HG03460 (cell line): Measurements from ENCODE around the gene TXK.
A peak's percentile ranks its signal among the peaks of the same experiment; 100 is the strongest.

Experiments
- ATAC-seq: cut with Tn5 transposase; IDR thresholded peaks from one replicate; pipeline ENCODE4 v1.9.1; 2021; ENCODE audit not compliant: unreplicated experiment

TXK gene

DNA sequence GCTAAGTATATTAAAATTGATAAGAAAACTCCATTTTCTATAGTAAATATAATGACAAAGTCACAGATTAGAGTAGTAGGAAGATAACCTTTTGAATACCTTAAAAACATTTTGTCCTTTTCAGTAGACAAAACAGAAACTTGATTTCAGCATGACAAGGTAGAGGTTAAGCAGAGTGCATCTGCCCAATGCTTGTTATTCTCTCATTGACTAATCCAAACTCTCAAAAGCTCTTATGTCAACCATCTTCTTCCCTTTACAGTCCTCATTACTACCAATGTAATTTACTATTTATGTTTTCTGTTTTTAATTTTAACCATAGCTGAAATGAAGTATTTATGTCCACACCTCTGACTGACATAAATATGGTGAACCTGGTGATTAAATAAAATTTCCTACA lies 106.4 kb downstream of the TXK start:
- peak; percentile 67 for ATAC-seq

DNA sequence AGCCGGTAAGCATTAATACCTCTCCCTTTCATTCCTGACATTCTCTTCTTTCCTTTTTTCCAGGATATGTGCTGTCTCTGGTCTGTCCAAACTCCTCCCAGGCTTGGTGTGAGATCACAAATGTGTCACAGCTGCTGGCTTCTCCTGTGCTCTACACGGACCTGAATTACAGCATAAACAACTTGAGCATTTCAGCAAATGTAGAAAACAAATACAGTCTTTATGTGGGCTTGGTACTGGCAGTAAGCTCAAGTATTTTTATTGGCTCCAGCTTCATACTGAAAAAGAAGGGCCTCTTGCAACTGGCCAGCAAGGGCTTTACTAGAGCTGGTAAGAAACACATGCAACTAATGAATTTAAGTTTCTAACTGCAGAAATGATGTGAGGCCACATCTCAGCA lies 109.0 kb downstream of the TXK start:
- no peak for ATAC-seq

DNA sequence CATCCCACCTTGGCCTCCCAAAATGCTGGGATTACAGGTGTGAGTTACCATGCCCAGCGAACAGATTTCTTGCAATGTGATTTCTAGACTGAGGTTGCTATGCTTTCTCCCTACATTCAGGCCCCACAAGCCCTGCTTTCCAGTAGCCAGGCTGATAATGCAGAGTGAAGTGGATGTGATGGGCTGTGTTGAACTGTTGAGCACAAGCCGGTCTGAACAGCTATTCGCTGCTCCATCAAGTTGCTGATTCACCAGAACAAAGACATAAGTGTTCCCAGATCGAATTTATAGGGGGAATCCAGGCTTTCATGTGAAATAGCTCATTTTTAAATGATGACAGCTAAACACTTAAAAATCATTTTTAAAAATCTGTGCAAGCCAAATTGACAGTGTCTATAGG lies 109.5 kb downstream of the TXK start:
- no peak for ATAC-seq

DNA sequence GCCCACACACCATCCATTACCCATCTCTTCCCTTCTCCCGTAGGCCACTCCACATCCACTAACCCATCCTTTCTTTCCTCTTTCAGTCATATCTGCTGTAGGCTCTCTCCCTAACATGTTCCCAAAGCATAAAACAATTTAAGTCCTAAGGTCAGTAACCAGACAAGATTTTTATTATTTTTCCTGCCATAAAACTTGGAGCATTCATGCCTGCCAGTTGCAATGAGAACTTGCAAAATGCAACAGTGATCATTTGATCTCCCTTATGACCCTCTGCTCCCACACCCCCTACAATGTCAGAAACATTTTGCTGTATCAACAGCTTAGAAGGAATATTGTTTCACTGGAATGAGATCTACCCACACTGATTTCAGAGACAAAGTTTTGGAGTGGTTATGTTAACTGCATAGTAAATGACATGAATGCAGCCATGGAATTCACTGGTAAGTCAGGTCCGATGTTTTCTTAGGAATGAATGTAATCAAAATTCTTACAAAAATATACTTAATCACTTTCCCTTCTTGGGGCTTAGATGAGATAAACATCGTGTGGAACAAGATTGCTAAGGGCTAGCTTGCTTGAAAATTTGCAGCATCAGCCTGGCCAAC lies 111.8 kb downstream of the TXK start:
- no peak for ATAC-seq

DNA sequence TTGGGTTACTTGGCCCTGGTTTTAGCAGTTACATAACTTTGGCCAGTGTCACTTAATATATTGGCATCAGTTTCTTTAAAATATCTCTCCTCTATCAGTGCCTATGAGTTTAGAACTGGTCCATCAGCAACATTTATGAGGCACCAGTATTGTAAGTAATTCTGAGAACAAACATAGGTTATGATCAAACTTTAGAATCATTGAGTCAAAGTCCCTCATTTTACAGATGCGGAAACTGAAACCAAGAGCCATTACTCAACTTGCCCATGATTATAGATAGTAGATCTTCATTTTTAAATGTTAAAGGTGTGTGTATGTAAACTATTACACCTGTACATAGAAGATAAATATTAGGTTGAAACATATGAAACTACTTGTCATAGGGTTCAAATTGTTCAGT lies 113.0 kb downstream of the TXK start:
- no peak for ATAC-seq

DNA sequence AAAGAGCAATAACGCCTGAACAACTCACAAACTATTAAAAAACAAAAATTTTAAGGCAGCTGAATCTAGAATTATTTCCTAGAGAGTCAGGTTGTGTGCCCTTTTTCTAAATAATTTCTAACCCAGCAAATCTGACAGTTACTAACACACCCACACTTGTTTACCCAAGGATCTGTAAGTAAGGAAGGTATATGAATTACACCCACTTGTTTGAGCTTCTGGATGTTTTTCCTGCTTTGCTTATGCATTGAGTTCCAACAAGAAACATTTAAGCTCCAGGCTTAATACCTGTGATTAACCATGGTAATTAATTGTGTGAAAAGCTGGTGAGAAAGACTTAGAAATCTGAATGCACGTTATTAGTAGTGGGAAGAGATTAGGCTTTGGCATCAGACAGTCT lies 115.9 kb downstream of the TXK start:
- ATAC-seq: no peak

DNA sequence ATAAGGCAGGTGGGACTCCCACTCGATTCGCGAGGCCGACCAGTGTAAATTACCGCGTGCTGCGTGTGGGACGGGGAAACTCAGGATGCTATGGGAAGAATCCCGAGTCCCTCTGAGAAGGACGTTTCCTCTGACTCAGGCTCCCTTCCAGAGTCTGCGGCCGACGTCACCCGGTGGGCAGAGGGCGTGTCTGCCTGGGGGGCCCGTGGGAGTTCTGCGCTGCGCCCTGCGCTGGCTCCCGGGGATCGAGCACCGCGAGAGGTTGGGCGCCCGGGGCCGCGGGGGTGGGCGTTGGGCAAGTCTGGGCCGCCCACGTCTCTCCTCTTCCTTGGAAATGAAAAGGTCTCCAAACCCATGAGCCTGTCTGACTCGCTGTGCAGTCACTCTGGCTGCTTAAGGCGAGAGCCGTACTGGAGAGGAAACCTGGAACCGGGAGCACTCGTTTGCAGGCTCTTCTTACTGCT lies 116.9 kb downstream of the TXK start:
- no peak for ATAC-seq
